Measurements from ENCODE around the gene PYGL. TPM values are rescaled to one million over a fixed set of nuclear protein-coding genes. Genes with fewer than 3 reads are reported as not detected.
A peak's percentile ranks its signal among the peaks of the same experiment; 100 is the strongest.
"Not testable (repeated sequence)": the region's sequence is repeated elsewhere in the genome, so short reads cannot be mapped to it uniquely, and the experiment has no call there.

PYGL gene
- total RNA-seq, 1 donor from 2014 or later, result 72.1 TPM

- no peak for ATAC-seq
These were observed 11.4 kb downstream of the PYGL start for GRCh38 chr14:50932592-50933495.

DNA sequence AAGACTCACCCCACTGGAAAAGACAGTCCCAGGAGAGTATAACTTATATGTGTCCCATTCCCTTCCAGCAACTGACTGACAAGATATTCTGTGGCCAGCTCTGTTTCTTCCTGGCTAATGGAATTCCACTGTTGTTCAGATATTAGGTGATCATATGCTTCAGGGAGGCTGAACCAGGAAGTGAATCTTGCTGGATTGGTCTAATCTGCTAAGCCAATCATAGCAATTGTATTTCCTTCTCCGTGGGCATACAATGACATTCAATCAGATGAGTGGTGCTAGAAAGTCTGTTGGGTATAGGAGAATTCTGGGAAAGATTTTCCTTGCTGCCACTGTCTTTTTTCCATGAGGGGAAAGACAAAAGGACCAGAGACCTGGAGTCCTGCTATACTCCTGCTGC, 12.1 kb downstream of the PYGL start:
- DNase-seq (ENCODE audit: low spot score) (no peak), ATAC-seq (no peak)
- intact Hi-C loops (cut with DNase I), result no loop called here

More at GRCh38 chr14:50932592-50933495, 11.4 kb downstream of the PYGL start:
- intact Hi-C loops (cut with DNase I), result no loop called here
- no peak for DNase-seq (ENCODE audit: low spot score)

DNA sequence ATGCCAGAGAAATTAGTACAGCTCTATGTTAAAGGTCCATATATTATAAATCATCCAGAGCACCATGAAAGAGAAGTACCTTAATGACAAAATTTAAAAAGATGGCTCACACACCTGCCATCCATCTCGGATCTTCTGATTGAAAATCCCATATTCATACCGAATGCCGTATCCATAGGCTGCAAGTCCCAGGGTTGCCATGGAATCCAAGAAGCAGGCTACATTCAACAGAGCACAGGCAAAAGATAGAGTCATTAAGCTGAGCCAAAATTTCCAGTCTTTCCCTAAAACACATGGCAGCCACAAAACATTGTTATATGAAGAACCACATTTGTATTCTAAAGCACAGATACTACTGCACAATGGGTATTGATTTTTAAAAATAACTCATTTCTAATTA, 12.7 kb downstream of the PYGL start:
- DNase-seq (ENCODE audit: low spot score), result no peak
- intact Hi-C loops (cut with DNase I), result no loop called here
- no peak for ATAC-seq

- DNase-seq (ENCODE audit: low spot score) (no peak), ATAC-seq (no peak)
- intact Hi-C loops (cut with DNase I), result no loop called here
These were observed 14.8 kb downstream of the PYGL start for GRCh38 chr14:50929506-50929905.

DNA sequence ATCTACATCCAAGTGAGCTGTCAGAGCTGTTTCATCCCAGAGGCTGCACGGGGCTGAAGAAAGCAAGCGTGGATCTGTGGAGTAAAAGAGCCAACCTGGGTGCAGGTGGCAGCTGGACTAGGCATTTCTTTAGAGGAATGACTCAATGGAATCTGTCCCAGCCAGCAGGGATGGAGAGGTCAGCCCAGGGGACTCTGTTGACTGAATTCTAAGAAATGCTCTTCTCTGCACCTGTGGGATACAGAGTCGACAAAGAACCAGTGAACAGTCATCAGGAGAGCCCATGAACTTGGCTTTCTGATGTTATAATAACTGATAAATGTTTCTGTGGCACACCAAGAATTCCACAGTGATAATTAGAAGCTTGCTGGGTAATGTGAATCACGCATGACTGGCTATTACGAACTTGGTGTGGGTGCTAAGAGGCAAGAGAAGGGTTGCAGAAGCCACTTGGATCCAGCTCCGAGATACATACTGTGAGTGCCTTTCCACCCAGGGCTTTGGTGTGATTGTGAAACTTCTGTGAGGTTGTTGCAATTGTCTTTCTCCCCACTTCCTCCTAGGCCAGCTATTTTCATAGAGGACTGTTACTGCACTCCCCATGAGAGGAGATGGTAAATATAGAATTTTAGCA, 16.2 kb downstream of the PYGL start:
- intact Hi-C loops (cut with DNase I), result no loop called here

DNA sequence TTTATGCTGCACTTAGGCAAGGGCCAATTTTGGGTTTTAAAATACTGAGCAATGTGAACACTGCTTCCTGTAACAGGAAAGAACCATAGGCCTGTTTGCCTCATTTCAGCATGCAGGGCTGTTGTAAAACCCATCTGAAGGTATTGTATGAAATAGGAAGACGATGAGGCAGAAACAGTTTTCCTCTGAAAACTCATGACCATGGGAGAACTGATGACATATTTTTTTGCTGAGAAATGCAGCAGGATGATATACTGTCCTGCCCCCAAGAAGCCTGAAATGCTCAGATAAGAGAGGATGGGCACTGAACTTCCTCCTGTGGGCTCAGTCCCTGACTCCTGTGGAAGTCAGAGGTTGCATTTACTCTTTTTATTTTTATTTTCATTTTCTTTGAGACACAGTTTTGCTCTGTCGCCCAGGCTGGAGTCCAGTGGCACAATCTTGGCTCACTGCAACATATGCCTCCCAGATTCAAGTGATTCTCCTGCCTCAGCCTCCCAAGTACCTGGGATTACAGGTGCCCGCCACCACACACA, 17.4 kb downstream of the PYGL start:
- ATAC-seq, result peak; percentile 67
- intact Hi-C loops (cut with DNase I), result no loop called here
- no peak for DNase-seq (ENCODE audit: low spot score)

More for the DNA sequence above, 16.2 kb downstream of the PYGL start:
- ATAC-seq (peak; percentile 84), DNase-seq (ENCODE audit: low spot score) (no peak)

GRCh38 chr14:50924843-50925242, 19.4 kb downstream of the PYGL start:
- no peak for ATAC-seq
- no peak for DNase-seq (ENCODE audit: low spot score)
- intact Hi-C loops (cut with DNase I), result no loop called here

DNA sequence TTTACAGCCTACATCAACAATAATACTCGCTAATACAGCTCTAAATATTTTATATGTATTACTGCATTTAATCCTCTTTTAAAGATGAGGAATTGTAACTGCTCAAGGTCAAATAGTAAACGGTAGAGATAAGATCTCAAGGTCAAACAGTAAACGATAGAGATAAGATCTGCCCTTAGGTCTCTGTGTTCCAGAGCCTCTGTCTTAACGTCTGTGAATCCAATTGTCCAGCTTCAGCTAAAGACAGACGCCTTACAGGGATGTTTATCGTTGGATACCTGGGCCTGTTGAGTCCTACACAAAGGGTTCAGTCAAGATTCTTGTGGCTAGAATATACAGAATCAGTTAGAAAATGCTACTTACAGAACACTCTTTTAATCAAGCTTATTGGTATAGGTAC, 20.0 kb downstream of the PYGL start:
- ATAC-seq, result no peak
- DNase-seq (ENCODE audit: low spot score), result no peak
- intact Hi-C loops (cut with DNase I), result no loop called here

DNA sequence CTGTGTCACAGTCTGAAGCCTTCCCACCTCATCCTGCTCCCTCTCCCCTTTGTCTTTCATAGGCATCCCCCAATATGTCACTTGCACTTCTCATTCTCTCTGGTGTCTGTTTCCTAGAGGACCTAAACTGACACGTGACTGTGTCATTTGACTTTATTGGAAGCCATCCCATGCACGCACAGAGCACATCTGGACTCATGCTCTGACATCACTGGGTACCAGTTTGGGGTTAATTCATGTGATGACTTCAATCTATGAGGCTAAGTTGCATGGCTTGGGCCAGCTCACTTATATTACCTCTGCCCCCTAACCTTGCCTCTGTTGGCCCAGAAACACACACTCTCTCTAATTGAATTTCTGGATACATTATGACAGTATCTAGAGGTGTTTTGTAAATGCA, 21.5 kb downstream of the PYGL start:
- no peak for ATAC-seq
- intact Hi-C loops (cut with DNase I), result no loop called here
- DNase-seq (ENCODE audit: low spot score), result no peak

- peak; percentile 83 for ATAC-seq
- intact Hi-C loops (cut with DNase I), result no loop called here
- no peak for DNase-seq (ENCODE audit: low spot score)
These were observed 23.6 kb downstream of the PYGL start for GRCh38 chr14:50920482-50921230.

DNA sequence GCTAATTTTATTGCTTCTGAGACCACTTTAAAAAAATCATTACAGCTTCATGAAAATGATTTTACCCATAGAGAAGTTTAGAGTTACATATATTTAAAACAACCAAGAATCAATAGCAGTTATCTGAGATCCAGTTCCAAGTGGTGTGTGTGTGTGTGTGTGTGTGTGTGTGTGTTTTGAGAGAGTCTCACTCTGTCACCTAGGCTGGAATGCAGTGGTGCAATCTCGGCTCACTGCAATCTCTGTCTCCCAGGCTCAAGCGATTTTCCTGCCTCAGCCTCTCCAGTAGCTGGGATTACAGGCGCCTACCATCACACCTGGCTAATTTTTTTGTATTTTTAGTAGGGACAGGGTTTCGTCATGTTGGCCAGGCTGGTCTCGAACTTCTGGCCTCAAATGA, 24.8 kb downstream of the PYGL start:
- ATAC-seq; intact Hi-C loops (cut with DNase I); DNase-seq (ENCODE audit: low spot score): not testable (repeated sequence)

- intact Hi-C loops (cut with DNase I), result no loop called here
- ATAC-seq, result no peak
- DNase-seq (ENCODE audit: low spot score), result no peak
These were observed 26.8 kb downstream of the PYGL start for GRCh38 chr14:50917449-50917848.

- intact Hi-C loops (cut with DNase I), result no loop called here
- DNase-seq (ENCODE audit: low spot score), result no peak
- ATAC-seq, result no peak
These were observed 33.5 kb downstream of the PYGL start for GRCh38 chr14:50910495-50911420.

DNA sequence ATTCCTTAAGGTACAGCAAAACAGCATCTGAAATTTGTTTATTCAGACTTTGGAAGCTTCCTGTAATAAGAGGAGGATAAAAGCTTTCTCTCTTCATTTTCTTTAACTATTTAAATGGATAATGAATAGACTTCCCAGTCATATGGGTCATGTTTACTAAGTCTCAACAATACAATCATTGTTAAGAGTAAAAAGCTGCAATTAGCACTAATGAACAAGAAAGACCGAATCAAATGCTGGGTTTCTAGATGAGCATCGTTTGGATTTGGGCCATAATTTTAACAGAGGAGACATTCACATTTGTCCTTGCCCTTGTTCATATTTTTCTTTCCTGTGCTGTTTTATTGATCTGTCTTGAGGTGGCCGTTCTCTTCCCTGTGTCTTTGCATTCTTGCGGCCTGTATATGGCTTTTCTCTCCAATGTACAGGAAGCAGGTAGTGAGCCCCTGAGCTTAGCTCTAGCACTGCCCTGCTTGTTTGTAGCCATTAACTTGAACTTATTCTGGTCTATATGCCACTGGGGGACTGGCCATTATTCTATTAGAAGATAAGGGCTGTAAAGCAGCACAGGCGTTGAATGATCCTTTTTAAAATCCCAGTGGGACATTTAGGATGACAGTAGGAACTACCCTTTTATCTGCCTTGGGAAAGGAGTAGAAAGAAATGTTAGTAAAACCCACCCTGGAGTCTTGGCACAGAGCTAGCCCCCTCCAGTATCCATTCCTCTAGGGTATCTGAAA, 37.8 kb downstream of the PYGL start:
- intact Hi-C loops (cut with DNase I), result no loop called here
- peak; percentile 17 for ATAC-seq

DNA sequence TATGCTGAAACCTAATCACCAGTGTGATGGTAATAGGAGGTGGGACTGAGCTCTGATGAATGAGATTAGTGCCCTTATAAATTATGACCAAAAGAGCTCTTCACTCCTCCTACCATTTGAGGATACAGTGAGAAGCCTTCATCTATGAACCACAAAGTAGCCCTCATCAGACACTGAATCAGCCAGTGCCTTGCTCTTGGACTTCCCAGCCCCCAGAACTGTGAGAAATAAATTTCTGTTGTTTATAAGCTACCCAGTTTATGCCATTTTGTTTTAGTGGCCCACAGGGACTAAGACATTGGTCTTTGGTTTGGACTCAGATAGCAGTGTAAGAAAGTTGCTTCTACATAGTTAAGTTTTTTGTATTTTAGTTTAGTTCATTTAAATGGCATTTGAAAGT, 39.6 kb downstream of the PYGL start:
- no peak for ATAC-seq
- no peak for DNase-seq (ENCODE audit: low spot score)
- intact Hi-C loops (cut with DNase I), result no loop called here

More for the DNA sequence above, 37.8 kb downstream of the PYGL start:
- no peak for DNase-seq (ENCODE audit: low spot score)

DNA sequence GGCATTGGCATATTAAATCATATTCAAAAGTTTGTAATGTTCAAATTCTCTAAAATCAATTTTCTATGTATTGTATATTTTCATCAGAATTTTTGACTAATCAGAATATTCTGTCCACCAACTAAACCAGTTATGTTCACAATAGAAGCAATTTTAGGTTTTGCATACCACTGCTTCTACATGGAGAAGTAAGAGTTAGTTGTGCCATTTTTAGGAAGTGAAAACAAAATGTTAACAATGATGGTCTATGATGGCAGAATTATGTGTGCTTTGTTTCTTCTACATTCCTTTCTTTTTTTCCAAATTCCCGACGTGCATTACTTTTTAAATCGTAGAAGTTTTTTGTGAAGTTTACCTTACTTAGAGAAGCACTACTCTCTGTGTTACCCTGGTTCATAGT, 42.9 kb downstream of the PYGL start:
- no peak for DNase-seq (ENCODE audit: low spot score)
- no peak for ATAC-seq
- intact Hi-C loops (cut with DNase I), result no loop called here

GRCh38 chr14:50897658-50898175, 46.6 kb downstream of the PYGL start:
- no peak for ATAC-seq
- no peak for DNase-seq (ENCODE audit: low spot score)
- intact Hi-C loops (cut with DNase I), result no loop called here

DNA sequence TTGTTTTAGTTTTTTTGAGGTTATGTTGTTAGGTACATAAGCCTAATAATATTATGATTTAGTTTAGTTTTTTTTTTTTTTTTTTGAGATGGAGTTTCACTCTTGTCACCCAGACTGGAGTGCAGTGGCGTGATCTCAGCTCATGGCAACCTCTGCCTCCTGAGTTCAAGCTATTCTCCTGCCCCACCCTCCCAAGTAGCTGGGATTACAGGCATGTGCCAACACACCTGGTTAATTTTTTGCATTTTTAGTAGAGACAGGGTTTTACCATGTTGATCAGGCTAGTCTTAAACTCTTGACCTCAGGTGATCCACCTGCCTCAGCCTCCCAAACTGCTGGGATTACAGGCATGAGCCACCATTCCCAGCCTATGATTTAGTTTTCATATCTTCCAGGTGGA, 47.3 kb downstream of the PYGL start:
- intact Hi-C loops (cut with DNase I); DNase-seq (ENCODE audit: low spot score); ATAC-seq: not testable (repeated sequence)
